ENCODE measurements around the gene CDHR5. TPM values are rescaled to one million over a fixed set of nuclear protein-coding genes. Genes with fewer than 3 reads are reported as not detected.
"Not testable (repeated sequence)": the region's sequence is repeated elsewhere in the genome, so short reads cannot be mapped to it uniquely, and the experiment has no call there.

Gene CDHR5
- polyA plus RNA-seq, 2 donors, result 0.02 to 0.08 TPM

GRCh38 chr11:579830-580601 lies 44.7 kb downstream of the CDHR5 start:
- peaks cover 4 to 18% of the 10 kb centered on the region in 2 donors for H3K36me3 ChIP-seq (ENCODE audit: control insufficient read depth in 2 of 2, insufficient read depth in 2 of 2, low read length in 1 of 2)
- no peak overlapping the region for H3K27ac ChIP-seq (ENCODE audit: low read depth in 2 of 2, low read length in 1 of 2)
- no peaks in the 10 kb centered on the region for H3K27me3 ChIP-seq (ENCODE audit: control insufficient read depth in 1 of 2, insufficient read depth in 2 of 2, low read length in 2 of 2)
- no peak overlapping the region for H3K4me3 ChIP-seq (ENCODE audit: low read depth in 1 of 2, low read length in 2 of 2)
- peaks cover 12 to 25% of the 10 kb centered on the region in 2 donors for H3K4me1 ChIP-seq (ENCODE audit: control insufficient read depth in 2 of 2, insufficient read depth in 2 of 2, low read length in 1 of 2)
- no peaks in the 10 kb centered on the region for H3K9me3 ChIP-seq (ENCODE audit: control insufficient read depth in 2 of 2, insufficient read depth in 1 of 2, low read depth in 1 of 2, low read length in 1 of 2)
- WGBS, 2 donors, result 64 to 77% methylated on average over 20 of the region's 20 CpGs

- H3K9me3 ChIP-seq (ENCODE audit: control insufficient read depth in 2 of 2, insufficient read depth in 1 of 2, low read depth in 1 of 2, low read length in 1 of 2), result no peaks in the 10 kb centered on the region
- peak overlapping the region; percentile 77 to 99 for H3K27ac ChIP-seq (ENCODE audit: low read depth in 2 of 2, low read length in 1 of 2)
- no peaks in the 10 kb centered on the region for H3K27me3 ChIP-seq (ENCODE audit: control insufficient read depth in 1 of 2, insufficient read depth in 2 of 2, low read length in 2 of 2)
- 48 to 51% methylated on average over 21 of the region's 21 CpGs for WGBS, 2 donors
- peaks cover 12 to 33% of the 10 kb centered on the region in 2 donors for H3K4me1 ChIP-seq (ENCODE audit: control insufficient read depth in 2 of 2, insufficient read depth in 2 of 2, low read length in 1 of 2)
- H3K36me3 ChIP-seq (ENCODE audit: control insufficient read depth in 2 of 2, insufficient read depth in 2 of 2, low read length in 1 of 2), result peaks cover 0 to 10% of the 10 kb centered on the region in 2 donors
- H3K4me3 ChIP-seq (ENCODE audit: low read depth in 1 of 2, low read length in 2 of 2), result peak overlapping the region in 1 of 2 donors; percentile 10
Measured at GRCh38 chr11:578276-579035, 46.3 kb downstream of the CDHR5 start.

- Histone ChIP-seq H3K27ac (ENCODE audit: low read depth in 2 of 2, low read length in 1 of 2) (peak overlapping the region; percentile 95 to 99), H3K27me3 (ENCODE audit: control insufficient read depth in 1 of 2, insufficient read depth in 2 of 2, low read length in 2 of 2) (no peaks in the 10 kb centered on the region), H3K4me3 (ENCODE audit: low read depth in 1 of 2, low read length in 2 of 2) (peak overlapping the region; percentile 70 to 86), H3K9me3 (ENCODE audit: control insufficient read depth in 2 of 2, insufficient read depth in 1 of 2, low read depth in 1 of 2, low read length in 1 of 2) (no peaks in the 10 kb centered on the region), H3K4me1 (ENCODE audit: control insufficient read depth in 2 of 2, insufficient read depth in 2 of 2, low read length in 1 of 2) (peaks cover 12 to 33% of the 10 kb centered on the region in 2 donors), H3K36me3 (ENCODE audit: control insufficient read depth in 2 of 2, insufficient read depth in 2 of 2, low read length in 1 of 2) (peaks cover 0 to 7% of the 10 kb centered on the region in 2 donors)
- WGBS, 2 donors, result 44 to 55% methylated on average over 6 of the region's 6 CpGs
Measured at GRCh38 chr11:577611-577894, 47.2 kb downstream of the CDHR5 start.

- Histone ChIP-seq H3K4me1 (ENCODE audit: control insufficient read depth in 2 of 2, insufficient read depth in 2 of 2, low read length in 1 of 2) (peaks cover 12 to 33% of the 10 kb centered on the region in 2 donors), H3K27ac (ENCODE audit: low read depth in 2 of 2, low read length in 1 of 2) (peak overlapping the region; percentile 95 to 99), H3K27me3 (ENCODE audit: control insufficient read depth in 1 of 2, insufficient read depth in 2 of 2, low read length in 2 of 2) (no peaks in the 10 kb centered on the region), H3K9me3 (ENCODE audit: control insufficient read depth in 2 of 2, insufficient read depth in 1 of 2, low read depth in 1 of 2, low read length in 1 of 2) (no peaks in the 10 kb centered on the region), H3K4me3 (ENCODE audit: low read depth in 1 of 2, low read length in 2 of 2) (peak overlapping the region; percentile 70 to 86), H3K36me3 (ENCODE audit: control insufficient read depth in 2 of 2, insufficient read depth in 2 of 2, low read length in 1 of 2) (peaks cover 0 to 7% of the 10 kb centered on the region in 2 donors)
- 4 to 6% methylated on average over 26 to 45 of the region's 48 CpGs for WGBS, 2 donors
Measured at GRCh38 chr11:576811-577610, 47.7 kb downstream of the CDHR5 start.

GRCh38 chr11:575996-576768 lies 48.6 kb downstream of the CDHR5 start, which contains the start of gene PHRF1:
Gene PHRF1, plus strand, starts transcription at chr11:576470. Its CDS starts 5,043 bp downstream, at chr11:581513.
- Histone ChIP-seq H3K4me1 (ENCODE audit: control insufficient read depth in 2 of 2, insufficient read depth in 2 of 2, low read length in 1 of 2) (peaks cover 12 to 33% of the 10 kb centered on the region in 2 donors), H3K4me3 (ENCODE audit: low read depth in 1 of 2, low read length in 2 of 2) (peak within 1 kb of the TSS; percentile 70 to 86), H3K27me3 (ENCODE audit: control insufficient read depth in 1 of 2, insufficient read depth in 2 of 2, low read length in 2 of 2) (no peaks in the 10 kb centered on the region), H3K9me3 (ENCODE audit: control insufficient read depth in 2 of 2, insufficient read depth in 1 of 2, low read depth in 1 of 2, low read length in 1 of 2) (no peaks in the 10 kb centered on the region), H3K27ac (ENCODE audit: low read depth in 2 of 2, low read length in 1 of 2) (peak within 1 kb of the TSS; percentile 95 to 99), H3K36me3 (ENCODE audit: control insufficient read depth in 2 of 2, insufficient read depth in 2 of 2, low read length in 1 of 2) (no peaks in the 10 kb centered on the region)
- 0 to 1% methylated on average over 53 to 98 of the region's 99 CpGs for WGBS, 2 donors

GRCh38 chr11:575313-575995 lies 49.3 kb downstream of the CDHR5 start:
- Histone ChIP-seq H3K4me3 (ENCODE audit: low read depth in 1 of 2, low read length in 2 of 2) (peak overlapping the region; percentile 27 to 65), H3K9me3 (ENCODE audit: control insufficient read depth in 2 of 2, insufficient read depth in 1 of 2, low read depth in 1 of 2, low read length in 1 of 2) (no peaks in the 10 kb centered on the region), H3K36me3 (ENCODE audit: control insufficient read depth in 2 of 2, insufficient read depth in 2 of 2, low read length in 1 of 2) (no peaks in the 10 kb centered on the region), H3K27ac (ENCODE audit: low read depth in 2 of 2, low read length in 1 of 2) (peak overlapping the region; percentile 84), H3K4me1 (ENCODE audit: control insufficient read depth in 2 of 2, insufficient read depth in 2 of 2, low read length in 1 of 2) (peaks cover 12 to 32% of the 10 kb centered on the region in 2 donors), H3K27me3 (ENCODE audit: control insufficient read depth in 1 of 2, insufficient read depth in 2 of 2, low read length in 2 of 2) (no peaks in the 10 kb centered on the region)
- WGBS, 2 donors, result 1% methylated on average over 59 to 80 of the region's 81 CpGs

GRCh38 chr11:574632-575312 lies 50.0 kb downstream of the CDHR5 start:
- Histone ChIP-seq H3K27me3 (ENCODE audit: control insufficient read depth in 1 of 2, insufficient read depth in 2 of 2, low read length in 2 of 2) (no peaks in the 10 kb centered on the region), H3K27ac (ENCODE audit: low read depth in 2 of 2, low read length in 1 of 2) (peak overlapping the region; percentile 84)
- 24 to 25% methylated on average over 25 of the region's 25 CpGs for WGBS, 2 donors

GRCh38 chr11:574031-574570 lies 50.7 kb downstream of the CDHR5 start:
- H3K27me3 ChIP-seq (ENCODE audit: control insufficient read depth in 1 of 2, insufficient read depth in 2 of 2, low read length in 2 of 2); H3K27ac ChIP-seq (ENCODE audit: low read depth in 2 of 2, low read length in 1 of 2); H3K9me3 ChIP-seq (ENCODE audit: control insufficient read depth in 2 of 2, insufficient read depth in 1 of 2, low read depth in 1 of 2, low read length in 1 of 2); H3K4me3 ChIP-seq (ENCODE audit: low read depth in 1 of 2, low read length in 2 of 2); H3K36me3 ChIP-seq (ENCODE audit: control insufficient read depth in 2 of 2, insufficient read depth in 2 of 2, low read length in 1 of 2): not testable (repeated sequence)
- H3K4me1 ChIP-seq (ENCODE audit: control insufficient read depth in 2 of 2, insufficient read depth in 2 of 2, low read length in 1 of 2), result peaks cover 12 to 25% of the 10 kb centered on the region in 2 donors
- WGBS, 2 donors, result 49 to 57% methylated on average over 14 of the region's 14 CpGs

More at GRCh38 chr11:574632-575312, 50.0 kb downstream of the CDHR5 start:
- Histone ChIP-seq H3K4me3 (ENCODE audit: low read depth in 1 of 2, low read length in 2 of 2) (peak overlapping the region; percentile 27 to 65), H3K36me3 (ENCODE audit: control insufficient read depth in 2 of 2, insufficient read depth in 2 of 2, low read length in 1 of 2) (no peaks in the 10 kb centered on the region), H3K9me3 (ENCODE audit: control insufficient read depth in 2 of 2, insufficient read depth in 1 of 2, low read depth in 1 of 2, low read length in 1 of 2) (no peaks in the 10 kb centered on the region), H3K4me1 (ENCODE audit: control insufficient read depth in 2 of 2, insufficient read depth in 2 of 2, low read length in 1 of 2) (peaks cover 12 to 26% of the 10 kb centered on the region in 2 donors)
